LHCN-M2 (cell line): ENCODE results near the gene GOLGA6A. TPM values are rescaled to one million over a fixed set of nuclear protein-coding genes. Genes with fewer than 3 reads are reported as not detected.
"Not testable (repeated sequence)": the region's sequence is repeated elsewhere in the genome, so short reads cannot be mapped to it uniquely, and the experiment has no call there.

Experiments
- DNase-seq: peaks from one replicate; pipeline ENCODE4 v3.0.0-alpha.2; 2012; ENCODE audit warnings: low read depth
- total RNA-seq: library from RNA; depleted of rRNA; stranded (reverse); fragments of >200 nt; gene quantifications from 2 replicates; pipeline ENCODE4 v1.2.3, GENCODE V29; 2014

GOLGA6A gene
- total RNA-seq, 1 experiment from 2014 or later: not detected

DNA sequence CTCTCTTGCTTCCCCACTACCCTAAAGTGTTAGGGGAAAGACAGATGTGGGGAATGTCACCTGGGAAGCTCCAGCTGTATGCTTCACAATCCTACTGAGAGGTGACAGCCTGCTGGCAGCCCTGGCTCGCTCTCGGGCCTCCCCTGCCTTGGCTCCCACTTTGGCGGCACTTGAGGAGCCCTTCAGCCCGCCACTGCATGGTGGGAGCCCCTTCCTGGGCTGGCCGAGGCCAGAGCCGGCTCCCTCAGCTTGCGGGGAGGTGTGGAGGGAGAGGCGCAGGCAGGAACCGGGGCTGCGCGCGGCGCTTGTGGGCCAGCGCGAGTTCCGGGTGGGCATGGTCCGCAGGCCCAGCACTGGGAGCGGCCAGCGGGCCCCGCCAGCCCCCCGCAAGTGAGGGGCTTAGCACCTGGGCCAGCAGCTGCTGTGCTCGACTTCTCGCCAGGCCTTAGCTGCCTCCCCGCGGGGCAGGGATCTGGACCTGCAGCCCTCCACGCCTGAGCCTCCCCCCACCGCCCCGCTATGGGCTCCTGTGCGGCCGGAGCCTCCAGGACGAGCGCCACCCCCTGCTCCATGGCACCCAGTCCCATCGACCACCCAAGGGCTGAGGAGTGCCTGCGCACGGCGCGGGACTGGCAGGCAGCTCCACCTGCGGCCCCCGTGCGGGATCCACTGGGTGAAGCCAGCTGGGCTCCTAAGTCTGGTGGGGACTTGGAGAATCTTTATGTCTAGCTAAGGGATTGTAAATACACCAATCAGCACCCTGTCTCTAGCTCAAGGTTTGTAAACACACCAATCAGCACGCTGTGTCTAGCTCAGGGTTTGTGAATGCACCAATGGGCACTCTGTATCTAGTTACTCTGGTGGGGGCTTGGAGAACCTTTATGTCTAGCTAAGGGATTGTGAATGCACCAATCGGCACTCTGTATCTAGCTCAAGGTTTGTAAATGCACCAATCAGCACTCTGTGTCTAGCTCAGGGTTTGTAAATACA is 29.8 kb downstream of the GOLGA6A start:
- not testable (repeated sequence) for DNase-seq

DNA sequence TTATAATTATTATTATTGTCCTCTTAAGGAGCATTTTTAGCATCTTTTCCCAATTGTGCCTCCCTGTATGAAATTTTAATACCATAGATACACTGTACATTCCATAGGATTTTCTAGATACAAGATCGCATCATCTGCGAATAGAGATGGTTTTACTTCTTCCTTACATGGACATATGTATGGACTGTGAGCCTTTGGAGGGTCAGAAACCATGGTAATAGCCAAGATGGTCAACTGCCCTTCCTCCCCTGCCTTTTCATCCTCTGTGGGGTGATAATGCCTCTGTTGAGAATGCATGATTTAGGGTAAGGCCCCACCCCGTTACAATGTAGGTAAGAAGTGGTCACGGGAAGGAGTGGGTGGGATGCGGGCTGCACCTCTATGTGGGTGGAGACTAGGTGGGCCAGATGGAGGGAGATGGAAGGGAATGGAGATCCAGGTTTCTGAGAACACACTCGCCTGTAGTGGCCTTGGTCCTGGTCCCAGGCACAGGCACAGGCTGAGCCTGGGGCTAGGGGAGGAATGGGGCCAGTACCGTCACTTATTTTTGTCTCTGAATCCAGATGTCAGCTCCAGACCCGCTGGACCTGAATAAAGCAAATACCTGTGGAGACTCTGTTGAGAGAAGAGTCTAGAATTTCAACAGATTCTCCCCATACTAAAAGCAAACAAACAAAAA is 31.7 kb downstream of the GOLGA6A start:
- no peak for DNase-seq

DNA sequence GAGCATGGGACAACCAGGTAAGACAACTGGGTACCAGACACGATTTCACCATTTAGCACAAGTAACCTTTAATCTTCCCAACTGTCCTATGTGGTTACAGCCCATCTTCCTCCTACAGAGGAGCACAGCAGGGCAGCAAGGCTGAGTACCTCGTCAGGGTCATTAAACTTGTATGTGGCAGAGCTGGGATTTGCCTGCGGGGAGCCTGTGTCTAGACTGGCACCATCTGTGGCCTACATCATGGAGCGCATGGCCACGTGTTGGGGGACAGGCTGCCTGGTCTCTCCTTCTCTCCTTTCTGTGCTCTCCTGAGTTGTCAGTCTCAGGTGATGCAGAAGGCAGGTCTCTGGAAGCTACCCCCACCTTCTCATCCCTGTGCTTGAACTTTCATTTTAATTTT is 32.2 kb downstream of the GOLGA6A start:
- DNase-seq: no peak

DNA sequence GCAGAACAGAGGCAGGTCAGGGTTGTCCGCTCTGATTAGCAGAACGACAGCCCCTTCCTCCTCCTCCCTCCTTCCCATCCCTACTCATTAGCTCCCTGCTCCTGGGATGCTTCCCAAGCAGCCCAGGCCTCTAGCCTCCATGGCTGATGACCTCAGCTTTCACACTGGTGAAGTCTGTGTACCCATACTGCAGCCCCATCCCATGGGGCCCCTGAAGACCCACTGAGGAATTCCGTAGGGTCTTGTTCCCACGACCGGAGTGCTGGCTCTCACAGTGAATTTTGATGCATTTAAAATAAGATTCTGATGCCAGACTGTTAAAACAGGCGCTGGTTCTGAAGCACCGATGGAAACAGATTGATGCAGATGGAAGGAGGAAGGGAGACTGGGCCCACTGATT is 36.1 kb downstream of the GOLGA6A start:
- no peak for DNase-seq

DNA sequence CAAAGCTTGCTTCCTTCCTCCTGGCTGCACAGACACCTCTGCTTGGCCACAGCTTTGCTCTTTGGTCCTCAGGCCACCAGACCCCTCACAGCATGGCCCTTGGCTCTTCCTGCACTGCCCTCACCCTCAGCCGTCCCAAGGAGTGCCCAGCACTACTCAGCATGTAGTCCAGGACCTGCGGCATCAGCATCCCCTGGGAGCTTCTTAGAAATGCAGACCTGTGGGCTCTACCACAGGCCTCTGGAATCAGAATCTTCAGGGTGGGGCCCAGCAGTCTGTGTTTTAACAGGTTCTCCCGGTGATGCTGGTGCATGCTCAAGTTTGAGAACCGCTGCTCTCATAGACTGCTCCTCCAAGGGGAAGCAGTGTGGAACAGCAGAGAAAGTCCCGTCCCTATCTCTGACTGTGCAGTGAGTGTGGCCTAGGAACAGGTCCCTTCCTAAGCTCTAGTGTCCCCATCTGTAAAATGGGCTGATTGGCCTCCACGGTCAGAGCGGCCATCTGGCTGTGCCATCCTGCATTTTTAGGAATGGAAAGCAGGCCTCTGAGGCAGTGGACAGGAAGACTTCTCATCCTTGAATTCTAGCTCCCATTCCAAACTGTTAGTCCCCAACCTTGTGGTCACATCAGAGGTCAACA is 36.6 kb downstream of the GOLGA6A start:
- DNase-seq: no peak

DNA sequence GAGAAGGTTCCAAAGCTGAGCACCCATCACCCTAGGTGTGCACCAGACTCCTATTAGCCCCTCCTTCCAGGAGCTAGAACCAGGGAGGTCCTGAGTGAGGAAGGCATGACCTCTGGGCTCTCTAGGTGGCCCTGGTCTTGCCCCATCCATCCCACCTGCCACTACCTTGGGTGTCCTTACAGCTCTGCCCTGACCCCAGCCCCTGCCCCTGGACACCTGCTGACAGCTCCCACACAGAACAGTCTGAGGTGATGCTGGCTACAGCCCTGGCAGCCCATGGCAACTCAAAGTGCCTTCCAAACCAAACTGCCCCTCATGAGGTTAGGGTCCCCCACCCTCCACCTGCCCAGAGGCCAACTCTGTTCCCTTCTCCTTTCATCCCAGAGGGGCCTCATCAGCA is 37.2 kb downstream of the GOLGA6A start:
- DNase-seq: no peak

DNA sequence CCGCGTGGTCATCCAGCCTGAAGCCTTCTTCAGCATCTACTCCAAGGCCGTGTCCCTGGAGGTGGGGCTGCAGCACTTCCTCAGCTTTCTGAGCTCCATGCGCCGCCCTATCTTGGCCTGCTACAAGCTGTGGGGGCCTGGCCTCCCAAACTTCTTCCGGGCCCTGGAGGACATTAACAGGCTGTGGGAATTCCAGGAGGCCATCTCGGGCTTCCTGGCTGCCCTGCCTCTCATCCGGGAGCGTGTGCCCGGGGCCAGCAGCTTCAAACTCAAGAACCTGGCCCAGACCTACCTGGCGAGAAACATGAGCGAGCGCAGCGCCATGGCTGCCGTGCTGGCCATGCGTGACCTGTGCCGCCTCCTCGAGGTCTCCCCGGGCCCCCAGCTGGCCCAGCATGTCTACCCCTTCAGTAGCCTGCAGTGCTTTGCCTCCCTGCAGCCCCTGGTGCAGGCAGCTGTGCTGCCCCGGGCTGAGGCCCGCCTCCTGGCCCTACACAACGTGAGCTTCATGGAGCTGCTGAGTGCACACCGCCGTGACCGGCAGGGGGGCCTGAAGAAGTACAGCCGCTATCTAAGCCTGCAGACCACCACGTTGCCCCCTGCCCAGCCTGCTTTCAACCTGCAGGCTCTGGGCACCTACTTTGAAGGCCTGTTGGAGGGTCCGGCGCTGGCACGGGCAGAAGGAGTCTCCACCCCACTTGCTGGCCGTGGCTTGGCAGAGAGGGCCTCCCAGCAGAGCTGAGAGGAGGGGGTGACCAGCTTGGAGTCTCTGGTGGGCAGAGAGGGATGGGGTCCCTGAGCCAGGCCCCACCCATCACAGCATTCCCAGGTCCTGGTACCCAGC is 37.9 kb downstream of the GOLGA6A start:
- DNase-seq: no peak

DNA sequence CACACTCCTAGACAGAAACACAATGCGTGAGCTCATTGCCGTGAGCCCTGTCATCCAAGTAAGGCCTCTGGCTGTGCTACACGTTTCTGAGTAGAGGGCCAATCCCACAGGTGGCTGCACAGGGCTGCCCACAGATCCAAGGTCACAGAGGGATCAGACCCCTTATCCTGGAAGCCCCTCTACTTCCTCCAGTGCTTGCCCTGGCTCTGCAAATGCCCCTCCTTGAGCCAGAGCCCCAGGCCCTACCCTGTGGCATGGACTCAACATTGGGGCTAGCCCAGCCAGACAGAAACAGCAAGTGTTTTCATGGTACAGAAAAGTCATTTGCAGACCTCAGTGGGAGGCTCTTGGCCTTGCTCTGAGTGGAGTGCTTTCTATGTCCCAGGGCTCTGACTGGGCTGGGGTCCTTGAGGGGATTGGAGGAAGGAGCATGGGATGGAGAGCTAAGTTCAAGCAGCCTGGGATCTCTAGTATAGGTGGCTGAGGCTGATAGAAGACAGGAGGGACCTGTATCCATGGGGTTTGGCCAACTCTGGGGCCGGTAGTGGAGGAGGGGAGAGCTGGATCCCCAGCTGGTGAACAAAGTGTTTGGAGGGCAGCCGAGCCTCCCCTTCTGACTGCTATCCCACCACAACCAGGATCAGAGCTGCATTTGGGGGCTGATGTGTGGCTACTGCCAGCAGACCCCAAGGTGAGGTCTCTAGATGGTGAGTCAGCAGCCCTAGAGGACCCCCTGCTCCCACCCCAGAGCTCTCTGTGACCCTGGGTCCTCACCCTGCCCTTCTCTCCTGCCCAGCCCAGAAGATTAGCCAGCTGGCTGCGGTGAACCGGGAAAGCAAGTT is 38.7 kb downstream of the GOLGA6A start:
- DNase-seq: no peak

DNA sequence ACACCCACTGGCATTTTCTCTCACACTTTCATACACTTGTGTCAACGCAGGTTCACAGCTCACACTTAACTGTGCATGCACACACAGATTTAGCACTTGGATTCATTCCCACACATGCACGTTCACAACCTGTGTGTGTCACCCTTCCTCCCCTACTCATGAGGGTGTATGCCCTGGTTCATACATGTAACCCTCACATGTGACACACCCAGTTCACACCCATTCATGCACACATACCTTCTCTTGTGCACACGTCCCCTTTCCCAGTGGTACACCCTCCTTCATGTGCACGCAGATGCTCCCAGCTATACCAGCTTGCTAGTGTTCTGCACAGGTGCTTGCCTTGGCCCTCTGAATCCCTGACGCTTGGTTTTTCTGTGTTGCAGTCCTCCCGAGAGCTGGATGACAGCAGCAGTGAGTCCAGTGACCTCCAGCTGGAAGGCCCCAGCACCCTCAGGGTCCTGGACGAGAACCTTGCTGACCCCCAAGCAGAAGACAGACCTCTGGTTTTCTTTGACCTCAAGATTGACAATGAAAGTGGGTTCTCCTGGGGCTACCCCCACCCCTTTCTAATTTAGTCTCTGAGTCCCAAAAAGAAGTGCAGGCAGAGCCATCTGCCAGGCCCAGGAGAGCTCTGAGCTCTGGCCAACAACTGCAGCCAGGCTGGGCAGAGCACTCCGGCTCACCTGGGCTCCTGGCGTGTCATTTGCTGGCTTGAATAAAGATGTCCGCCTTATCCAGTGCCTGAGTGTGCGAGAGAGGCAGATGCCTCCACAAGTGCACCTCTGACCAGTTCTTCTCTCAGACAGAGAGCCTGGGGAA is 39.5 kb downstream of the GOLGA6A start:
- no peak for DNase-seq

DNA sequence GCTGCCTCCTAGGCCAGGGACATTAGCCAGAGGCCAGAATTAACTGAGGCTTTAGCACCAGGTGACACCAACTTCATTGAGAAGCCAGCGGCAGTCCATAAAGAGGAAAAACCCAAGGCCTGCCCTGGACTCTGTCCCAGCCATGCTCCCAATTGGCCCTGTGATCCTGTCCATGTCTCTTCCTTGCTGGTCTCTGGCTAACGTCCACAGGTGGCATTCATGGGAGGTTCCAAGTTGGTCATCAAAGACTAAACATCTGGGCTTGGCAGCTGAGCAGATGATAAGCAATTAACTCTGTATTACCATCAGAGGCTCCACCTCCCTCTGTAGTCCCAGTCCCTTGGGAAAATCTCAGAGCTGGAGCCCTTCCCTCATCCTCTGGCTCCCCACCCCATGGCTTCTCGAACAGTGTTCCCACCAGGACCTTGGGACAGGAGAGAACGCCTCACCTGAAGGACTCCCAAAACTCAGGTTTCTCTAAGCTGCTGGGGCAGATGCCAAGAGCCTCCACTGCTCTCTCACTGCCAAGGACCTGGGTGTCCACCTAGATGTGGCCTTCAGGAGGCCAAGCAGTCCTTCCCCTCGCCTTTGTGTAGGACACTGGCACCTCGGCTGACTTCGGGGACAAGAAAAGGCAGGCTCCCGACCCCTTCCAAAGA is 40.4 kb downstream of the GOLGA6A start:
- DNase-seq: no peak

DNA sequence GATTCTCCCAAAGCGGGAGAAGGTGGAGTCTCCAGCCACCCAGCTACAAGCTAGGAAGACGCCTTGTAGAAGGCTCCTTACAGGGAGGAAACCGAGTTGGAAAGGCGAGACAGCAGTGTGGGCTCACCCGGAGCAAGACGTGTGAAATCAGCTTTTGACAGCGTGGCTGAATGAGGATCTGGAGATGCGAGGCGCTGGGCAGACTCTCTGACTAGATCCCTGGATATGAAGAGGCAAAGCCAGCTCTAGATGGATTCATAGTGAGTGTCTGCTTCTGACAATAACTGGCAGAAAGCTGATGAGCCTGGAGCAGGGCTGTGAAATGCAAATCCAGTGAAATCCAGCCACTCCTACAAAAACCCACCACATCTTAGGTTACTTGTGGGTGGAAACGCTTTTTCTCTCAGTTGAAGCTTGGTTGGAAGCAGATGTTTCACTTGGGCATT is 41.0 kb downstream of the GOLGA6A start:
- DNase-seq: no peak

DNA sequence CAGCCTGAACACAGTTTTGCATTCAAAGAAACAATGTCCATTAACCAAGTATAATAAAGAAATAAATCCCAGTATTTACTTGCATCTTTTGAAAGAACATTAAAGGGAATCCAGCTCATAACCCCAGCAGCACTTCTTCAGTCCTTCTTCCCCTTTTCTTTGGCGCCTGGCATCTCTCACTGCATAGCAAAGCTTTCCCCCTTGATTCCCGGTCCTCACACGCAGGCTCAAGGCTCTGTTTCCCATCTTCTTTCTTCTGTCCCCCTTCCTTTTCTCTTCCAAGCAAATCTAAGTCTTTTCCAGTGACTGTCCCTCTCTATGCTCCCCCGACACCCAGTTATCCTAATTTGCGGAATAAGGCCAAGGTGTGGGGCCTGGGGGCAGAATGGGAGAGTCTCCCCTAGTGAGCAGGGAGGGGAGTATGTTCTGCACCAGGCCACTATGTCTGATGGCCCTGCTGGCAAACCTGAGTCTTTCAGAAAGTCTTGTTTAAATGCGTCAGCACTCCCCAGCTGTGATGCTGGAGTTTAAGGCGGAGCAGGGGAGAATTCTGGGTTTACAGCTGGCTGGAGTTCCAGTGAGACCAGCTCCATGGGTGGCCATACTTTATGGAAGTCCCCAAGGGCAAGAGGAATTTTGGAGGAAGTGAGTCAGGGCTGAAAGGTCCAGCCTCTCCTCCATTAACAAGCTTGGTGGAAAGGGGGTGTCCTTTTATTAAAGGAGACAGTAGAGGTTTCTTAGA is 42.1 kb downstream of the GOLGA6A start:
- peak; percentile 89 for DNase-seq

DNA sequence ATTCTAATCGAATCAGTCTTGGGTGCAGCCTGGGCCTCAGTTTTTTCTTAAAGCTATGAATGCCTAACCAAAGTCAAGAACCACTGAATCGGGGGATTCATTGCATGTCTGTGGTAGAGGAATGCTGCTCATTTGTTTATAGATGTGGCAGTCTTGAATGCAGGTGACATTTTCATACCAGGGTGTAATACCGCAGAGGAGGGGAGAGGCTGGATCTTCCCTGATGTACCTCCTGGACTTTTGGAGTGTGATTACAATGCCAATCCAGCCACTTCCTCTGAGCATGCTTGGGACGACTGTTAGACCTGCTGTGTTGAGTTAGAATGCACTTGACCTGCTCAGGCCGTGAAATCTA is 42.7 kb downstream of the GOLGA6A start:
- no peak for DNase-seq

DNA sequence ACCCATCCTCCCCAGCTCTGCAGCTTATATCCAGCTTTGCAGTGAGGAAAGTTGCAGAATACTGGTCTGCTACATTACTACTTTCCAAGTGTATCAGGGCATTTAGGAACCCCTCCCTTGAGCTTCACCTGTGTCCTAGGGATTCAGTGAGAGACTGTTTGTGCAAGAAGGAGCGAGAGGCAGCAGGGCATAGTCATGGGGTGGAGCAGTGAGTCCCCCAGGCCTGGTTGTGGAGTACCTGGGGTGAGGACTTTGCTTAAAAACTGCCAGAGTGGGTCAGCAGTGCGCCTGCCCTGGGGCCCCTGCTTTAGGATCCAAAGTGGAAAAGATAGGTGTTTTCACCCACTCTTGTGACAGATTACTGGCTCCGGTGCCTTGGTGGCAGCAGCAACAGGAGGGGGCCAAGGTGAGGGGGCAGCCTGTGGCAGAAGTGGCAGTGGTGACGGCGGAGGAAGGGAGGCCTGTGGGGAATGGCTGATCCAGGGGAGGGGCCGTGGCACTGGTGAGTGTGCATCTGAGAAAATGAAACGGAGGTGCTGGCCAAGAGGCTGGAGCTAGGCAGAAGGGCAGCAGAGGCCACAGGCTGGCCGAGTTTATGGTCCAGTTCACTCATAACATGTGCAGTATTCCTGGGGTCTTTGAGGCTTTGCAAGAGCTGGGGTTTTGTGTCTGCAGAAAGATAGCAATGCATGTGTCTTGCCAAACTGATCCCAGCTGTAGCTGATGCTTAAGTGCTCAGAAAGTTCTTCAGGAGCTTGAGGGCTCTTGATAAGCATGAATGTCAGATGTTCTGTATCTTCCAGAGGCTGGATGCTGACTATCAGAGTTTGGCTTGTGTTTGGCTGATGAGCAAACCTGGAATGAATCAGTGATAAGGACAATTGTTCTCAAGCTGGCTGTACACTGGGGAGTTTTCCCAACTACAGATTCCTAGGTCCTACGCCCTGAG is 43.4 kb downstream of the GOLGA6A start:
- no peak for DNase-seq

DNA sequence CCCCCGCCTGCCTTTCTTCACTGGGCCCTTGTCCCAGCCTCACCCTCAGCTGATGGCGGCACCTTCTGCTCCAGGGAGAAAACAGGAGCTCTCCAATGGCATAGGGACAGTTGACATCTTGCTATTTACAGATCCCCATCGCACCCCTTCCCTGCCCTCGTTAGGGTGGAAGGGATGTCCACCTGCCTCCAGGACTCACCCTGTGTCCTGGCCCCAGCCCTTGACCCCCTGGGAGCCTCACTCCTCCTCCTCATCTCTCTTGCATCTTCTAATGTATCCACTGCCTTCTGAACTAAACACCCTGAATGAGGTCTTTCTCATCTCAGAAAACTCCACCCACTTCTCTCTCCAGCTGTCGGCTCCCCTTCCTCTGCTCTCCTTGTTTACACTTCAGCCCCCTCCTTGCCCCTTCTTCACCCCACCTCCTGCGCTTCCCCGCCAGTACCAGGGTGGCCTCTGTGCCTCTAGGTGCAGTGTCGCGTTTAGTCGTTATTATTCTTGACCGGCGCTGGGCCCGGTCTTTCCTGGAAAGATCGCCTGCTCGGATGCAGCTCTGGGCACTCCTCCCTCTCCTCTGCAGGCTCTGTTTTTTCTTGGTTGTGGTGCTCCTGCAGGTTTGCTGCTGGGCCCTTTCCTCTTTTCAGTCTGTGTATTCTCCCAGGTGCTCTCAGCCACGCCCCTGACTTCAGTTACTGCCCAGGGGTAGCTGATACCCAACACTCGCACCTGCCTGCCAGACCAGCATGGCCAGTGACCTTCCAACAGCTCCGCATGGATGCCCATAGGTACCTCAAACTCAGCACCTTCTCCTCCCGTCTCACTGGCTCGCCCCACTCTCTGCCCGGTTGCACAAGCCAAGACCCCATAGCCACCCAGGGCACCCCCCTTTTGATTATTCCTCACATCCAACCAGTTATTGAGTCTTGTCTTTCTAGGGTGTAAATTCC is 44.9 kb downstream of the GOLGA6A start:
- DNase-seq: no peak
